Stimulated activated CD8-positive, alpha-beta memory T cell treated with anti-CD3 and anti-CD28 coated beads, Interleukin-2, amount 100 ng/mL, for 48 hours (primary cell): Measurements from ENCODE around the gene GALNT17.
A peak's percentile ranks its signal among the peaks of the same experiment; 100 is the strongest.

ENCODE experiments used
- DNase-seq, 2 donors: peaks; one replicate each; pipeline ENCODE4 v3.0.0-alpha.2; 2020; ENCODE audit warnings: low read depth in 2 of 2

GALNT17 gene

DNA sequence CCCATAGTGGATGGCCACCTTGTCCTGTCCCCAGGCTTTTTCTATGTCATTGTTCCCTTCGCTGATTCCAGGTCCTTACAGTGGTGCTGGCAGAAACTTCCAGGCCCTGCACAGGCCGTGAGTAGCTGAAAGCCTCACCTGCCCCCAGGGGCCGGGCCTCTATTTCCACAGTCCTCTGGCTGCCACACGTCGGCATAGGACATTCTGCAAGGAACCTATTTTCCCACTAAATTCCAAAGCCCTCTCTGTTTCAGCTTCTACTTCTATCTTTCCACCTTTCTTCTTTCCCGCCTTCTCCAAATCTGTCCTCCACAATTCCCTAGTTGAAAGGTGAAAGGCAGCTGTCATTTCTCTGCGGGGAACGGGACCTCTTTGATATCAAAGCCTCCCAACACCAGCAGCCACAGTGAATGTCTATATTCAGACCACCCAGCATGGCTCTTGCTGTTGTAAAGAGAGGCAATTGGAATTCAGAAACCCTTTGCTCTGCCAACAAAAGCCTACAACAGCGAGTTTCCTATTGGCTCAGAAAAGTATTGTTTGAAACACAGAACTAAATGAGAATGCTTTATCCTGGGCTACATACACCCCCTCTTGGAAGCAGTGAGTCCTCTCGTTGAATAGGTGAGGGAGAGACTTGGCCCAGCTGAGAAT is 607.7 kb downstream of the GALNT17 start:
- DNase-seq, result no peak

DNA sequence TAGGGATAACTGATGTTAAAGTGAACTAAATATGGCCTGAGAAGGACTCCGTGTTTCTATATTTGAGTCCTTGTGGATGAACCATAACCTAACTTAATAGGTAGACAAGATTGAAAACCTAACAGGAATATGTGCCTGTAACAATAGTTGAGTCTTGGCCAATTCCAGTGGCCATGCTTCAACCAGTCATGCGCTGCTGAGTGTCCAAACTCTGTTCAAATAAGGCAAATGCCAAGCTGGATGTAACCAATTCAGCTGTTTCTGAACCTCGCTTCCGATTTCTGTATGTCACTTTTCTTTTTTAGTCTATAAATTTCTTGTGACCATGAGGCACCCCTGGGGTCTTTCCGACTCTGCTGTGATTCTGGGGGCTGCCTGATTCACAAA is 608.2 kb downstream of the GALNT17 start:
- DNase-seq, result no peak

DNA sequence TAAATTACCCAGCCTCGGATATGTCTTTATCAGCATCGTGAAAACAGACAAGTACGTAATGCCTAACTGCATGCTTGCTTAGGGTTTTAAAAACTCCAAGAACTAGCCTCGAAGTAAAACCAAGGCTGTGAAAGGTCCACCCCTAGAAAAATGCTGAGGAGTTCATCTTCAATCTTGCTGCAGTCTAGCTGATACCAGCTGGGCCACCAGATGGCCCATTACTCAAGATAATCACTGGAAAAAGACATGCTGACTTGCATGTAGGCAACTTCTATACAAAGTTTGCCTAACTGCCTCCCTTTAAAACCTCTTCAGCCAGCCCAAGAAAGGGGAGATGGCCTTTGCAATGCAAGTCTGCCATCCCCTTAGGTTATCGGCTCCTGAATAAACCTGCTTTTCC is 614.1 kb downstream of the GALNT17 start:
- no peak for DNase-seq

DNA sequence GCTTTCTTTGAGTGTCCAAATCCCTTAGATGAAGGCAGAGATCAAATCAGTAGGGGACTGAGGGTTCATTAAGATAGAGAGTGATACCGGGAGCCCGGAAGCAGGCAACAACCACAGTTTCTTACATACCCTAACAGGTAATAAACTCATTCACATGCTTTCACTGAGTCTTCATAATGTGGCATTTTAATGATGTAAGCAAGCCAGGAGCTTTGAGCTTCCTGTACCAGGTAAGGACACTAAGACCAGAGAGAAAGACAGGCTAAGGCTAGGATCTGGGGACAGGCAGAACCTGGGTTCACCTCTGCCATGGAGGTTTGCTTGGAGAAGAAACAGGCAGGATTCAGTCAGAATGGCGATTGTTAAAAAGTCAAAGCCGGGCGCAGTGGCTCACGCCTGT is 618.3 kb downstream of the GALNT17 start:
- no peak for DNase-seq

DNA sequence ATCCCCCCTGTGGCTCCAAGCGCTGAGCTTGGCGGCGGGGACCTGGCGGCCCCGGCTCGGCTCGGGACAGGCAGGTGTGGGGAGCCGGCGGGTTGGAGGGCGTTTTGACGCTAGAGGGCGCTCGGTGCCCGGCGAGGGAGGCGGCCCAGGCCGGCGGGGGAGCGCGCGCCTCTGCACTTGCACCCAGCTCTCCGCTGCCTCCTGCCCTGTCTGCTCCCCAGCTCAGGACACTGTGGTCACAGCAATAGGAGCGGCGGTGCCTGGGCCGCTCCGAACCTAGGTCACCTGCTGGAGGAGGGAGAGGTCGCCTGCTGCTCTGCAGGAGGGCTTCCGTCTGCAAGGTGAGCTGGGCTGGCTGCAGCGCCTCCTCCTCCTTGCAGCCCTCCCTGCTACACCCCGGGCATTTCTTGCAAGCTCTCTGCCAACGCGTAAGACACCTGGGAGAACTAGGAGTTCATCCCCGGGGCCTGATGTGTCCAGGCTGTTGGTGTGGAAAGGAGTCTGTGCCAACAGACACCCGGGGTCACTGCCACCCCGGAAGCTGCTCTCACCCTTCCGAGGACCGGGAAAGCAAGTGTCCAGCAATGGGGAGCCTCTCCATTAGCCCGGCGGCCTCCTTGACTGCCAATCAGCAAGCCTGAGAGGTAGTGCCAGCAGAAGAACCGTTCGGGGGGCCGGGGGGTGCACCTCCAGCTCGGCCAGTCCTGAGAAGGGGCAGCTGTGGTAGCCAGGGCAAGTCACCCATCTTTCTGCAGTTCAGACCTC is 620.4 kb downstream of the GALNT17 start:
- peak; percentile 32 to 38 for DNase-seq

DNA sequence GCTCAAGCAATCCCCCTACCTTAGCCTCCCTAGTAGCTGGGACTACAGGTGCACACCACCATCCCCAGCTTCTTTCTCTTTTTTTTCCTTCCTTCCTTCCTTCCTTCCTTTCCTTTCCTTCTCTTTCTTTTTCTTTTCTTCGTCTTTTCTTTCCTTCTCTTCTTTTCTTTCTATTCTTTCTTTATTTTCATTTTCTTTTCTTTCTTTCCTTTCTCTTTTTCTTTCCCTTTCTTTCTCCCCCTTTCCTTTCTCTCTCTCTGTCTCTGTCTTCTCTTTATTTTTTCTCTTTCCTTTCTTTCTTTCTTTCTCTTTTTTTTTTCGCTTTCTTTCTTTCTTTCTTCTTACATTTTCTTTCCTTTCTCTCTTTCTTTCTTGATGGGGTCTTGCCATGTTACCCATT is 621.3 kb downstream of the GALNT17 start:
- DNase-seq, result no peak

DNA sequence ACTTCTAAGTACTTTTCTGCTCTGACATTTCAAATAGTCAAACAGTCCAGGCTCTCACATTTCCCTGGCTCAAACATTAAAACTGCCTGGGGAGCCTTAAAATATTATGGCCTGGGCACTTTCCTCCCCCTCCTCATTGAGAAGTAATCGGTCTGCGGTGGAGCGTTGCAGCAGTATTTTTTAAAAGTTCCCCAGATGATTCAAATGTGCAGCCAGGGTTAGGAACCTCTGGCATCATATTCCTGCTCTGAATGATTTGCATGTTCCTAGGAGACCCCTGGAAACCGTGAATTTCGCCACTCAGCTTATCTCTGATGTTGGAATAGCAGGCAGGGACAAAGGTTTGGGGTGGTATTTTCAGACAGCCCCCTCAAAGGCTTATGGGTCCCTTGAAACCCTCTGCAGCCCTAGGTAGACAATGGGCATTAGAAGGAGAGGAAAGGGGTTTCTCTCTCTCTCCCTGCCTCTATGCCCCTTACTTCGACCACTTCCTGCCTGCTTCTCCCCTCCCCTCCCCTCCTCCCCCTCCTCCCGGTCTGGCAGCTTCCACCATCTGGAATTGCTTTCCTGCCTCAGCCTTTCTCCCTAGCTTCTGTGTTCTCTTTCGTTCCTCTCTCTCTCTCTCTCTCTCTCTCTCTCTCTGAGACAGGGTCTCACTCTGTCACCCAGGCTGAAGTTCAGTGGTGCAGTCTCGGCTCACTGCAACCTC is 622.2 kb downstream of the GALNT17 start:
- no peak for DNase-seq

DNA sequence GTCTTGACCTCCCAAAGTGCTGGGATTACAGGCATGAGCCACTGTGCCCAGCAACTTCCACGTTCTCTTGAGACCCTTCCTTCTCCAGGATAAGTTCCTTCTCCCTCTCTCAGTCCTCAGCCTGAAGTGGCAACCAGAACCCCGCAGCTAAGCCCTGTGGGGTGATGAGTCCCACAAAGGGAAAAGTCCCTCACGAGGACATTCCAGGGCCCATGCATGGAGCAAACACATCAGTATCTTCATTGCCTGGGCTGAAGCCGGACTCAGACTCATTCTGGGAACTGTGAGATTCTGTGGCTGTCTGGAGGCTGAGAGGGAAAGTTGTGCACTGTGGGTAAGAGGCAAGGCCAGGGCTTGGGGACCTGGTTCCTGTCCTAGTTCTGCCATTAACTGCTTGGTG is 622.9 kb downstream of the GALNT17 start:
- DNase-seq, result no peak

DNA sequence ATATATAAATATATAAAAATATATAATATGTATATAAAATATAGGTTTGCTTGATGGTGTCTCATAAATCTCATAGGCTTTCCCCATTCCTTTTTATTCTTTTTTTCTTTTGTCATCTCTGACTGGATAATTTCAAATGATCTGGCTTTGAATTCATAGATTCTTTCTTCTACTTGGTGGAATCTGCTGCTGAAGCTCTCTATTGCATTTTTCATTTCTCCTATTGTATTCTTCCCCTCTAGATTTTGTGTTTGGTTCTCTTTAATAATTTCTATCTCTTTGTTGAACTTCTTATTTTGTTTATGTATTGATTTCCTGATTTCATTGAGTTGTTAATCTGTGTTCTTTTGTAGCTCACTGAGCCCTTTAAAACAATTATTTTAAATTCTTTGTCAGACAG is 629.4 kb downstream of the GALNT17 start:
- DNase-seq, result no peak
